Activated CD8-positive, alpha-beta memory T cell treated with anti-CD3 and anti-CD28 coated beads for 24 hours (primary cell): ENCODE data around the gene GALC.

Experiments used
- DNase-seq: peaks from one replicate; pipeline ENCODE4 v3.0.0-alpha.2; 2020

GALC gene

GRCh38 chr14:87952307-87953094 is 40.5 kb downstream of the GALC start:
- DNase-seq: no peak

GRCh38 chr14:87944987-87945604 is 47.9 kb downstream of the GALC start:
- no peak for DNase-seq

- DNase-seq: no peak
Observed at GRCh38 chr14:87940894-87941293, 52.1 kb downstream of the GALC start.

GRCh38 chr14:87940382-87940781 is 52.6 kb downstream of the GALC start:
- no peak for DNase-seq

GRCh38 chr14:87935886-87936285 is 57.1 kb downstream of the GALC start:
- no peak for DNase-seq

GRCh38 chr14:87935081-87935828 is 57.7 kb downstream of the GALC start:
- DNase-seq: no peak

GRCh38 chr14:87934185-87934584 is 58.8 kb downstream of the GALC start:
- no peak for DNase-seq

- DNase-seq: no peak
Observed at GRCh38 chr14:87916886-87917275, 76.1 kb downstream of the GALC start.

GRCh38 chr14:87916103-87916885 is 76.7 kb downstream of the GALC start:
- no peak for DNase-seq

- DNase-seq: no peak
Observed at GRCh38 chr14:87908550-87908949, 84.4 kb downstream of the GALC start.

GRCh38 chr14:87901652-87902051 is 91.3 kb downstream of the GALC start:
- no peak for DNase-seq

GRCh38 chr14:87901236-87901635 is 91.7 kb downstream of the GALC start:
- no peak for DNase-seq

- no peak for DNase-seq
Observed at GRCh38 chr14:87899228-87899627, 93.8 kb downstream of the GALC start.

- DNase-seq: no peak
Observed at GRCh38 chr14:87898301-87898700, 94.7 kb downstream of the GALC start.

GRCh38 chr14:87896393-87897380 is 96.3 kb downstream of the GALC start:
- DNase-seq: no peak

- DNase-seq: no peak
Observed at GRCh38 chr14:87894920-87895319, 98.1 kb downstream of the GALC start.

- no peak for DNase-seq
Observed at GRCh38 chr14:87892763-87893162, 100.2 kb downstream of the GALC start.

GRCh38 chr14:87888136-87888999 is 104.6 kb downstream of the GALC start:
- no peak for DNase-seq

- DNase-seq: no peak
Observed at GRCh38 chr14:87883750-87884149, 109.2 kb downstream of the GALC start.
